HK-2 (cell line): Measurements from ENCODE around the gene TRPM2.

Source experiments
- DNase-seq: peaks from one replicate; pipeline ENCODE4 v3.0.0-alpha.2; 2018; ENCODE audit not compliant: unreplicated experiment

TRPM2 gene

DNA sequence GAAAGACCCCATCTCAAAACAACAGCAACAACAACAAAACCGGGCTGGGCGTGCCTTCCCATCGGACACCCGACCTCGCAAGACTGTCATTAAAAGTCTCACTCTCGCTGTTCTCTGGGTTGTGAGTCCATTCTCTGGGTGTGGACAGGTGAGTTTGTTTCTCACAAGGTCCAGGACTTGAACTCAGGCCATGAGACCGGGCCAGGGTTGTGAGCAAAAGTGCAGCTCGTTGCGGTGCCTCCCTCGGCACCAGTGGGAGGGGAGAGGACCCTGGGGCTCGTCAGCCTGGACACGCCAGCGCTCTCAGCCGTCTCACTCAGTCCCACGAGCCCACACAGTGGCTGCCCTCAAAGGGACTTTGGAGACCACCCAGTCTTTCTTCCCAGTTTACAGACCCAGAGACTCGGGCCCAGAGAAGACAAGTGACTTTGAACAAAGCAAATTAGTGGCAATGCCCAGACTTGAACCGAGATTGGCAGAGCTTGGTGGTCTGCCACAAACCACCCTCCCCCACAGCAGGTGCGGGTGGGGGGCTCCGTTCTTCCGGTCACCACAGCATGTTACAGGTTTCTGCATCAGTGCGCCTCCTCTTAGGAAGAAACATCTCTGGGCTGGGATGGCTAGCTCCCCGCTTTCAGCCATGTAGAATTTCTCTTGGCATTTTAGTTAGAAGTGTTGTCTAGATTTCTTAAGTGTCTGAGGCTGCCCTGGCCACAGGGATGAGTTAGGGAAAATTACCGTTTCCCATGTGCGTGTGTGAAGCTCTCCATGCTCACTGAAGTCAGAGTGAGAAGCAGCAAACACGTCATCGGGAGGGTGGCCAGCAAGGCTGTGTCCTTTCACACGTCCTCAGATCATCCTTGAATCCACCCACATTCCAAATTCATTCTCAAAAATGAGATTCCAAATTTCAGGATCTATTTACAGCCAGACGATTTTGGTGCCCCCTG is 130.1 kb downstream of the TRPM2 start:
- no peak for DNase-seq

DNA sequence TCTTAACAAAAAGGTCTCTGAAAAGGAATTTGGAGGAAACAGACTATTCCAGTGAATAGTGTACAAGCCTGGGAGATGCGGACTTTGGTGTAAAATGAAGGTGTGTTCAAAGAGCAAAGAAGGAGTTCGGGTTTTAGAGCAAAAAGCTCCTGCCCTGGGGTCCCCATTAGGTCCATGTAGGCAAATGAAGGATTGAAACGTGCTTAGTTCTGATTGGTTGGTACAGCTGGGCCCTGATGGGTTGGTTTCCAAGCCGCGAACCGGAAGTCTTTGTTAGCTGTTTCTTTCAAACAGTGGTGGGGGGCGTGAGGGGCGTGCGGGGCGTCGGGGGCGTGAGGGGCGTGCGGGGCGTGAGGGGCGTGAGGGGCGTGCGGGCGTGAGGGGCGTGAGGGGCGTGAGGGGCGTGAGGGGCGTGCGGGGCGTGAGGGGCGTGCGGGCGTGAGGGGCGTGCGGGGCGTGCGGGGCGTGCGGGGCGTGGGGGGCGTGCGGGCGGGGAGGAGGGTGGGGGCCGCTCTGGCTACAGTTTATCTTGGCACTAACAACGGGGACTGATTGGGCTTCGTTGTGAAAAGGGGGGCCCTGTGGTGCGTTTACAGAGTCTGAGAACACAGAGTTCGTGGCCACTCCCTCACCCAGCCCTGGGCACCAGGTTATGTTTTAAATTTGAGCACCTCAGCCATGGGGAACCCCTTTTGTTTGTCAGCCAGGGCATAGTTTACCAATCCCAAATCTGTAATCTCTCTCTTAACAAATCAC is 131.3 kb downstream of the TRPM2 start:
- DNase-seq, result no peak

DNA sequence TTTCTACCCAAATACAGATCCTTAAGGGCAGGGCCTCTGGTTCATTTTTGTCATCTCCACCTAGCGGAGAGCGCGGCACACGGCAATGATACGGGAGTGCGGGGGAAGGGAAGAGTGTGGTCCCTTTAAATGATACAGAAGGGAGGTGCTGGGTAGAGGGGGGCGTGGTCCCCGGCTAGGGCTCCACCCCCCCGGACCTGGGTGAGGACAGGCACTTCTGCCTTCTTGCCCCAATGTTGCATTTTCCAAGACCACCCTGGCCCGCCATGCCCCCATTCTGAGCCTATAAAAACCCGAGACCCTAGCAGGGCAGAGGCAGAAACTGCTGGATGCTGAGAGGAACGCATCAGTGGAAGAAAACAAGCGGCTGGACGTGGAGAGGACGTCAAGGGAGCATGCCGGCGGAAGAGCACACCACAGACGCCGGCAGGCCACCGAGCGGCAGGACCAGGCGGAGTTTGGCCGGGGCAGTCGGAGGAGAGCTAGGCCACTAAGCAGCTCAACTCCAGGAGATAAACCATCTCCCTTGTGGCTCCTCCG is 131.9 kb downstream of the TRPM2 start:
- DNase-seq, result no peak

DNA sequence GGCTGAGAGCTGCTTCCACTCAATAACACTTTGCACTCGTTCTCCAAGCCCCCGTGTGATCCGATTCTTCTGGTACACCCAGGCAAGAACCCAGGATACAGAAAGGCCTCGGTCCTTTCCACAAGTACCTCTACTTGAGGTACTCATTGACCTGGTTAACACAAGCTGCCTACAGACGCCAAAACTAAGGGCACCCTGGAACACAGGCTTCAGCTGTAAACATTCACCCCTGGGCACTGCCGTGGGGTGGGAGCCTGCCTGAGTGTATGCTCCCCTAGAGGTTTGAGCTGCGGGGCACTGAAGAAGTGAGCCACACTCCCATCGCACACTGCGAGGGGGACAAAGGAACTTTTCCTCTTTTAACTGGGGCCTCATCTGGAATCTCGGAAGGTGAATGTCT is 132.4 kb downstream of the TRPM2 start:
- DNase-seq, result no peak

DNA sequence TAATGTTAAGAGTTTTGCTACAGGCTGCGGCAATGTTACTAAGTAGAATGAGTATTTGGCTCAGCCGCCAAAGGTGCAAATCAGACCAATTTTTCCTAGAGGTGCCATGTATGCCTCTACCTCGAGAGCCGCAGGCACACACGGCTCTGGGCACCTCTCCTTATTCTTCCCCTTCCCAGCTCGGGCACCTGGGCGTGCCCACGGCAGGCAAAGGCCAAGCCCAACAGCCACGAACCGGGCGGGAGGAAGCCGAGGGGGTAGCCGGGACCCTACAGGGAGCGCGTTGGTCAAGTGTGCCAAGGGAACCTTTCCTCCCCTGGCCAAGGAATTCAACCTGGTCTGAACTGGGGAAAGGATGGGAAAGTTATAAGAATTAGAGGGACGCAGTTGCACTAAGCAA is 132.9 kb downstream of the TRPM2 start:
- no peak for DNase-seq

DNA sequence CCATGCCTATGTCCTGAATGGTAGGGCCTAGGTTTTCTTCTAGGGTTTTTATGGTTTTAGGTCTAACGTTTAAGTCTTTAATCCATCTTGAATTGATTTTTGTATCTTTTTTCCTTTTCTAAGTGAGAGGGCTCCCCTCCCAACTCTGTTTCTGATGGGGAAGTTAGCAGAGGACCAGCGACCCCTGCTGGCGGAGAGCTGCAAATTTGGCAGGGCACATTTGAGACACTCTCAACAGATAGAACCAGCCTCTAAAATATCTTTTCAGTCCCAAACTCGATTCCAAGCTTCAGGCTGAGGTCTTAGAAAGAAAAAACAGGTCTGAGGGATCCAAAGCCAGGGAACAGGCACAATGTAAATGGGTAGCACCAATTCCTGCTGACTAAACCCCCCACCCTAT is 134.4 kb downstream of the TRPM2 start:
- no peak for DNase-seq

DNA sequence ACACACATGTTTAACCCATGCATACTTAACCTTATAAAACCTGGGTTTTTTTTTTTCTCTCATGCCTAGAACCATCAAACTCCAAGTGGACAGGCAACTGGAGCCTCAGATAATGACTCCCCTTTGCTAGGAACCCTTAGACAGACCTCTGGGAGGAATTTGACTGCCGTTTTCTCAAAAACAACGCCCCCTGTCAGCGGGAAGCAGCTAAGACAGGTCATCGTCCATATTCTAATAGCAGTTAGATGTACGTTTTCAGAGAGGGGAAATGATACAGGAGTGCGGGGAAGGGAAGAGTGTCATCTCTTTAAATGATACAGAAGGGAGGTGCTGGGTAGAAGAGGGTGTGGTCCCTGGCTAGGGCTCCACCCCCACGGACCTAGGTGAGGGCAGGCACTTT is 136.5 kb downstream of the TRPM2 start:
- DNase-seq, result no peak

DNA sequence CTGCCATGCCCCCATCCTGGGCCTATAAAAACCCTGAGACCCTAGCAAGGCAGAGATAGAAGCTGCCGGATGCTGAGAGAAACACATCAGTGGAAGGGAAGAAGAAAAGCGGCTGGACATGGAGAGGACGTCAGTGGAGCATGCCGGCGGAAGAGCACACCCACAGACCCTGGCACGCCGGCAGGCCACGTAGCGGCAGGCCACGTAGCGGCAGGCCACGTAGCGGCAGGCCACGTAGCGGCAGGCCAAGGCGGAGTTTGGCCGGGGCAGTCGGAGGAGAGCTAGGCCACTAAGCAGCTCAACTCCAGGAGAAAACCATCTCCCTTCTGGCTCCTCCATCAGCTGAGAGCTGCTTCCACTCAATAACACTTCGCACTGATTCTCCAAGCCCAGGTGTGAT is 137.0 kb downstream of the TRPM2 start:
- no peak for DNase-seq

DNA sequence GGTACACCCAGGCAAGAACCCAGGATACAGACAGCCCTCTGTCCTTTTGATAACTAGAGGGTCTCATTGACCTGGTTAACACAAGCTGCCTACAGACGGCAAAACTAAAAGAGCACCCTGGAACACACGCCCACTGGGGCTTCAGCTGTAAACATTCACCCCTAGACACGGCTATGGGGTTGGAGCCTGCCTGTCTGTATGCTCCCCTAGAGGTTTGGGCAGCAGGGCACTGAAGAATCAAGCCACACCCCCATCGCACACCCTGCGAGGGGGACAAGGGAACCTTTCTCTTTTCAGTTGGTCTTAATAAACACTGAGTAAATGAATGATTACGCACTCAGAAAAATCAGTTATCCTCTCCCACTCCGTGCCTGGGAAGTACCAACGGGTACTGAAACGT is 137.4 kb downstream of the TRPM2 start:
- no peak for DNase-seq
